Sigmoid colon (tissue), 7 donors: ENCODE data around the gene THAP12. TPM values are rescaled to one million over a fixed set of nuclear protein-coding genes. Genes with fewer than 3 reads are reported as not detected.

Source experiments
- DNase-seq: peaks from one replicate; pipeline ENCODE4 v3.0.0-alpha.2; 2019
- H3K27ac ChIP-seq, 4 donors: fragments of 200-600 bp; sonication (generic); one replicate each; pipeline ENCODE4 v1.5.1; 2016 to 2019; ENCODE audit warnings: mild to moderate bottlenecking in 1 of 4
- H3K27me3 ChIP-seq, 3 donors: fragments of 200-600 bp; sonication (generic); one replicate each; pipeline ENCODE4 v1.5.1; 2019; ENCODE audit warnings: mild to moderate bottlenecking in 1 of 3
- H3K36me3 ChIP-seq, 4 donors: fragments of 200-600 bp; sonication (generic); one replicate each; pipeline ENCODE4 v1.5.1; 2016 to 2019
- H3K4me1 ChIP-seq, 4 donors: fragments of 200-600 bp; sonication (generic); one replicate each; pipeline ENCODE4 v1.5.1; 2017 to 2019
- H3K4me3 ChIP-seq, 4 donors: fragments of 200-600 bp; sonication (generic); one replicate each; pipeline ENCODE4 v1.5.1; 2017 to 2019; ENCODE audit warnings: mild to moderate bottlenecking in 2 of 4, moderate library complexity in 1 of 4
- H3K9me3 ChIP-seq, 4 donors: fragments of 200-600 bp in 3 of 4; sonication (generic) in 3 of 4; one replicate each; pipeline versions ENCODE4 v1.5.1 to v1.6.1; 2013 to 2019
- EP300 ChIP-seq, 4 donors: sonication (generic); formaldehyde crosslinking; IDR thresholded peaks; one replicate each; pipeline ENCODE4 v1.6.1; 2017; ENCODE audit warnings: antibody characterized with exemption in 4 of 4
- POLR2A ChIP-seq, 2 donors: fragments of 450-650 bp; IDR thresholded peaks; one replicate each; pipeline ENCODE4 v1.6.1; 2016; ENCODE audit warnings: antibody characterized with exemption in 2 of 2, mild to moderate bottlenecking in 2 of 2, moderate library complexity in 2 of 2
- POLR2AphosphoS5 ChIP-seq, 4 donors: sonication (generic); formaldehyde crosslinking; IDR thresholded peaks; one replicate each; pipeline ENCODE4 v1.6.1; 2017; ENCODE audit warnings: antibody characterized with exemption in 4 of 4
- whole genome bisulfite sequencing, 2 donors: extraction: QIAGEN DNeasy Blood & Tissue Kit; methylation state at CpG; one replicate each; pipeline ENCODE4 v1.1.7; 2013; 5-methylcytosine and 5-hydroxymethylcytosine counted together
- intact Hi-C: fragments of 100-400 bp; cut with DNase I; formaldehyde crosslinking; loops from one replicate; pipeline ENCODE4 v1.15.1; 2023
- polyA plus RNA-seq, 3 donors: library from polyadenylated mRNA; stranded (reverse); fragments of 200-250 nt; gene quantifications; one replicate each; pipeline ENCODE4 v1.2.3, GENCODE V29; 2013
- total RNA-seq, 4 donors: library from RNA; depleted of rRNA; stranded (reverse); fragments of >200 nt; gene quantifications; one replicate each; pipeline ENCODE4 v1.1.0, GENCODE V29; 2016
- TF ChIP-seq, protein P1 (sequence below), 4 experiments: fragments of 450-650 bp in 3 of 4; fragments of 200-600 bp in 1 of 4; IDR thresholded peaks; one replicate each; pipeline ENCODE4 v1.5.1; 2016 to 2019; ENCODE audit warnings: antibody characterized with exemption in 4 of 4, mild to moderate bottlenecking in 3 of 4, moderate library complexity in 2 of 4
- donor health status: healthy with polysubstance abuse.
- donor health status: Bipolar disorder and iron deficiency.
- donor health status: healthy.

The THAP12 gene
- total and polyA plus RNA-seq, 7 donors, result 27.1 to 43.2 (median 30.1) TPM

DNA sequence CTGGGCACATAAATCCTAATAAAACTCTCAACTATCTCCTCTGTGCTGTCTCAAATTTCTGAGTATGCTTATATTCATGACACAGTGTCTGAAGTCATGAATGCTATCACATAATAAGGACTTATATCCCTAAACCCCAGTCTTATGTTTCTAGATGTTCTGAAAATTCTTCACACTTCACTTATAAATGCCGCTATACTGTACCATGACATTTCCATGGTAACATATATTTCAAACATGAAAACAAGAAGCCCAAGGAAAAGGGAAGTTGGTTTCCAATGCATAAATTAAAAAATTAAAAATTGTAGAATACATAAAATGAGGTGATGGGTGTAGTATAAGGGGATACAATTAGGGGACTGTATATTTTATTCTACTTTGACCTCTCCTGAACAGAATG lies 11.9 kb upstream of the THAP12 start:
- H3K36me3 ChIP-seq, result no peaks in the 10 kb centered on the region
- intact Hi-C loops, result no loop called here
- no peak overlapping the region for H3K4me3 ChIP-seq
- TF ChIP-seq EP300 (IDR thresholded peaks at IDR 0.05) (no peak), POLR2AphosphoS5 (IDR thresholded peaks at IDR 0.05) (no peak), POLR2A (IDR thresholded peaks at IDR 0.05) (no peak)
- TF ChIP-seq, protein P1, sequence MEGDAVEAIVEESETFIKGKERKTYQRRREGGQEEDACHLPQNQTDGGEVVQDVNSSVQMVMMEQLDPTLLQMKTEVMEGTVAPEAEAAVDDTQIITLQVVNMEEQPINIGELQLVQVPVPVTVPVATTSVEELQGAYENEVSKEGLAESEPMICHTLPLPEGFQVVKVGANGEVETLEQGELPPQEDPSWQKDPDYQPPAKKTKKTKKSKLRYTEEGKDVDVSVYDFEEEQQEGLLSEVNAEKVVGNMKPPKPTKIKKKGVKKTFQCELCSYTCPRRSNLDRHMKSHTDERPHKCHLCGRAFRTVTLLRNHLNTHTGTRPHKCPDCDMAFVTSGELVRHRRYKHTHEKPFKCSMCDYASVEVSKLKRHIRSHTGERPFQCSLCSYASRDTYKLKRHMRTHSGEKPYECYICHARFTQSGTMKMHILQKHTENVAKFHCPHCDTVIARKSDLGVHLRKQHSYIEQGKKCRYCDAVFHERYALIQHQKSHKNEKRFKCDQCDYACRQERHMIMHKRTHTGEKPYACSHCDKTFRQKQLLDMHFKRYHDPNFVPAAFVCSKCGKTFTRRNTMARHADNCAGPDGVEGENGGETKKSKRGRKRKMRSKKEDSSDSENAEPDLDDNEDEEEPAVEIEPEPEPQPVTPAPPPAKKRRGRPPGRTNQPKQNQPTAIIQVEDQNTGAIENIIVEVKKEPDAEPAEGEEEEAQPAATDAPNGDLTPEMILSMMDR (IDR thresholded peaks at IDR 0.05), result no peak
- DNase-seq, result no peak
- no peak overlapping the region for H3K27ac ChIP-seq
- H3K4me1 ChIP-seq, result peaks cover 0 to 9% (median 5%) of the 10 kb centered on the region in 4 donors
- WGBS, 2 donors, result 75 to 97% methylated on average over 1 of the region's 1 CpG
- H3K27me3 ChIP-seq, result no peaks in the 10 kb centered on the region
- no peaks in the 10 kb centered on the region for H3K9me3 ChIP-seq

DNA sequence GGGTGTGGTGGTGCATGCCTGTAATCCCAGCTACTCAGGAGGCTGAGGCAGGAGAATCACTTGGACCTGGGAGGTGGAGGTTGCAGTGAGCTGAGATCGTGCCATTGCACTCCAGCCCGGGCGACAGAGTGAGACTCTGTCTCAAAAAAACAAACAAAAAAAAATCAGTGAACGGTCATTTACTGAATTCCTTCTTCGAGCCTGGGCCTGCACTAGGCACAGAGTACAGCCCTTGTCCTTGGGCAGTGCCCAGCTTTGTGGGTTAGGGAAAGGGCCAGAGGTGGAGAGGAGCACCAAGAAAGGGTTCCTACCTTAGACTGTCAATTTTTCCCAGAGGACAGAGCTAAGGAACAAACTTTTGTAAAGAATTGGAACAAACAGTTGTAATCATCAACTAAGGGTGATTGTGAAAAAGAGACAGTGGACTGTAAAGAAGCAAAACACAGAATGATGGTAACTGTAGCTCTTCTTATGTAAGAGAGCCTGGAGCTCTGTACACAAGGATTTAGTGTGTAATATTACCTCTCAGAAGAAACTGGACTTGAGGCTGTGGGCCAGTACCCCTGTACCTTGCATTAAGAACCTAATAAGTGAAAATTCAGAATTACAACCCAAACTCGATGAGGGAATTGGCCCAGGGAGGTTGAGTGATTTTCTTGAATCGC lies 11.0 kb upstream of the THAP12 start:
- H3K36me3 ChIP-seq, result no peaks in the 10 kb centered on the region

DNA sequence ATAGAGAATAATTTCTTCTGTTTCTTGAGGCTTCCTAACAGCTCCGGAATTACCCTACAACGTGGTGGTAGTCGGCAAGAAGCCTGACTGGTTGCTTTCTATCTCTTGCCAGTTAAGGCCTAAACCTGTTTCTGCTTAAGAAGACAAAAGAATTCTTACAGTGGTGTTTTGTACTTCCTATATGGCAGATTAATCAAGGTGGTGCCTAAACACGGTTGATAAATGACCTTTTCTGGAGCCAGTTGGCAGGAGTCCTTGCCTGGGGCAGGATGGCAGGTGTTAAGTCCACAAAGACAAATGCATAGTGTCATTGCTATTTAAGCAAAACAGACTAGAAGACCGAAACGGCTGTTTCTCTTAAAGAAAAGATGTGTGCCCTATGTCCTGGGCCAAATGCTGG lies 10.1 kb upstream of the THAP12 start:
- 14 to 43% methylated on average over 6 of the region's 6 CpGs for WGBS, 2 donors
- intact Hi-C loops, result no loop called here
- TF ChIP-seq EP300 (IDR thresholded peaks at IDR 0.05), result no peak
- TF ChIP-seq, protein P1 (IDR thresholded peaks at IDR 0.05), result no peak
- DNase-seq, result no peak
- no peaks in the 10 kb centered on the region for H3K36me3 ChIP-seq
- peaks cover 0 to 9% (median 5%) of the 10 kb centered on the region in 4 donors for H3K4me1 ChIP-seq
- H3K27ac ChIP-seq, result peak overlapping the region in 1 of 4 donors; percentile 50
- H3K9me3 ChIP-seq, result no peaks in the 10 kb centered on the region
- H3K27me3 ChIP-seq, result no peaks in the 10 kb centered on the region
- no peak overlapping the region for H3K4me3 ChIP-seq

More for the DNA sequence above, 11.0 kb upstream of the THAP12 start:
- DNase-seq, result no peak
- intact Hi-C loops, result no loop called here
- H3K27me3 ChIP-seq, result no peaks in the 10 kb centered on the region
- H3K4me3 ChIP-seq, result no peak overlapping the region
- TF ChIP-seq POLR2AphosphoS5 (IDR thresholded peaks at IDR 0.05) (no peak), POLR2A (IDR thresholded peaks at IDR 0.05) (no peak), EP300 (IDR thresholded peaks at IDR 0.05) (no peak)
- TF ChIP-seq, protein P1 (IDR thresholded peaks at IDR 0.05), result no peak
- H3K4me1 ChIP-seq, result peaks cover 0 to 9% (median 5%) of the 10 kb centered on the region in 4 donors
- 88 to 93% methylated on average over 7 of the region's 7 CpGs for WGBS, 2 donors
- H3K27ac ChIP-seq, result no peak overlapping the region
- H3K9me3 ChIP-seq, result no peaks in the 10 kb centered on the region

DNA sequence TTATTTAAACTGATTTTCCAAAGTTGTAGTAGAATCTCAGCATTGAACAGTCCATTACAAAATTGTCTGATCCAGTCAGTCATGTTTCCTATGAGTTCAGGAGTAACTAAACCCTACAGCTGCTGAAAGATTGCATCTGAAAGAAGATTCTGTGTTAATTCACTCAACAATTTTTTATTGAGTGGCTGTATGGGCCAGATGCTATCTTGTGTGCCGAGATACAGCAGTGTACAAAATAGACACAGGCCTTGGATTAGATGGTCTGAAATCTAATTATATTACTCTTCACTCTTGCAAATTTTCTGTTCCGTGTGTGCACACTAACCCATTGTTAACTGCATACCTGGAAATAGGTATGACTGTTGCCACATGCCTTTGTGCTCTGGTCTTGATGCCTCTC lies 7.5 kb upstream of the THAP12 start:
- Histone ChIP-seq H3K36me3 (peaks cover 0 to 6% (median 0%) of the 10 kb centered on the region in 4 donors), H3K27me3 (no peaks in the 10 kb centered on the region), H3K4me1 (peaks cover 0 to 9% (median 5%) of the 10 kb centered on the region in 4 donors), H3K27ac (no peak overlapping the region), H3K9me3 (no peaks in the 10 kb centered on the region), H3K4me3 (no peak overlapping the region)
- 79 to 95% methylated on average over 2 of the region's 2 CpGs for WGBS, 2 donors
- intact Hi-C loops, result no loop called here
- no peak for DNase-seq
- TF ChIP-seq POLR2AphosphoS5 (IDR thresholded peaks at IDR 0.05) (no peak), POLR2A (IDR thresholded peaks at IDR 0.05) (no peak), EP300 (IDR thresholded peaks at IDR 0.05) (no peak)
- TF ChIP-seq, protein P1 (IDR thresholded peaks at IDR 0.05), result no peak

DNA sequence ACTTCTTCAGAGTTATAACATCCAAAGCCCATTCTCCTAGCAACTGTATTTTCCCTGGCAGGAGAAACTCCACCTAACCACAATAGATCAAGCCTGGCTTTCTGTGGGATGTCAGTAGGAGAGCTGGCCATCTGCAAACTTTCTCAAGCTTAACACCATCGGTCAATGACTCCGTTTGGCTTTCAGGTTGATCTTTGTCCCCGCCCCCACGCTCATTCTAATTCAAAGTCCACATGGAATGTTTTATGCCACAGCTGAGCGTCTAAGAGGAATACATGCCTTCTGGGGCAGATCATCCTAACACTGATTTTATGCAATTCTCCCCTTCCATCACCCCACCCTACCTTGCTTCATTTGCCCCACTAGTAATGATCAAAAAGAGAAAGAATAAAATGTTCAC lies 5.0 kb upstream of the THAP12 start:
- peaks cover 0 to 6% (median 0%) of the 10 kb centered on the region in 4 donors for H3K36me3 ChIP-seq
- H3K27ac ChIP-seq, result no peak overlapping the region
- no peaks in the 10 kb centered on the region for H3K9me3 ChIP-seq
- H3K27me3 ChIP-seq, result no peaks in the 10 kb centered on the region
- H3K4me1 ChIP-seq, result peaks cover 0 to 21% (median 16%) of the 10 kb centered on the region in 4 donors
- H3K4me3 ChIP-seq, result no peak overlapping the region
- intact Hi-C loops, result no loop called here
- WGBS, 2 donors, result 25 to 49% methylated on average over 5 of the region's 5 CpGs
- no peak for TF ChIP-seq POLR2A (IDR thresholded peaks at IDR 0.05)
- TF ChIP-seq POLR2AphosphoS5 (IDR thresholded peaks at IDR 0.05), result no peak
- TF ChIP-seq EP300 (IDR thresholded peaks at IDR 0.05), result no peak
- TF ChIP-seq, protein P1 (IDR thresholded peaks at IDR 0.05), result no peak
- no peak for DNase-seq
